Activated T-helper 9 cell treated with anti-CD3 and anti-CD28 coated beads, Interleukin-2, amount 50 U/mL, for 16 hours (primary cell): ENCODE results near the gene SGK1.
"Not testable (repeated sequence)": the region's sequence is repeated elsewhere in the genome, so short reads cannot be mapped to it uniquely, and the experiment has no call there.

Source experiments
- DNase-seq: peaks from one replicate; pipeline ENCODE4 v3.0.0-alpha.2; 2020; ENCODE audit warnings: low read depth

The SGK1 gene

GRCh38 chr6:134221250-134221649 lies 96.7 kb downstream of the SGK1 start:
- DNase-seq: no peak

GRCh38 chr6:134217798-134218140 lies 100.1 kb downstream of the SGK1 start:
- DNase-seq: no peak

- no peak for DNase-seq
Observed at GRCh38 chr6:134217105-134217797, 100.7 kb downstream of the SGK1 start.

- no peak for DNase-seq
Observed at GRCh38 chr6:134216301-134217010, 101.5 kb downstream of the SGK1 start.

GRCh38 chr6:134213410-134213809 lies 104.5 kb downstream of the SGK1 start:
- DNase-seq: not testable (repeated sequence)

- no peak for DNase-seq
Observed at GRCh38 chr6:134211297-134211696, 106.6 kb downstream of the SGK1 start.

- no peak for DNase-seq
Observed at GRCh38 chr6:134207421-134207820, 110.5 kb downstream of the SGK1 start.

- no peak for DNase-seq
Observed at GRCh38 chr6:134205366-134205765, 112.5 kb downstream of the SGK1 start.

GRCh38 chr6:134204759-134205158 lies 113.2 kb downstream of the SGK1 start:
- DNase-seq: not testable (repeated sequence)

GRCh38 chr6:134204031-134204430 lies 113.9 kb downstream of the SGK1 start:
- DNase-seq: no peak

- no peak for DNase-seq
Observed at GRCh38 chr6:134201716-134202115, 116.2 kb downstream of the SGK1 start.

- DNase-seq: no peak
Observed at GRCh38 chr6:134199848-134200606, 117.9 kb downstream of the SGK1 start.

GRCh38 chr6:134198093-134198492 lies 119.8 kb downstream of the SGK1 start:
- no peak for DNase-seq

- DNase-seq: not testable (repeated sequence)
Observed at GRCh38 chr6:134197685-134198084, 120.2 kb downstream of the SGK1 start.

- no peak for DNase-seq
Observed at GRCh38 chr6:134196568-134197193, 121.2 kb downstream of the SGK1 start.

GRCh38 chr6:134195985-134196384 lies 121.9 kb downstream of the SGK1 start:
- DNase-seq: no peak

GRCh38 chr6:134195164-134195906 lies 122.6 kb downstream of the SGK1 start:
- DNase-seq: no peak

- no peak for DNase-seq
Observed at GRCh38 chr6:134193536-134194498, 124.1 kb downstream of the SGK1 start.

GRCh38 chr6:134192609-134193008 lies 125.3 kb downstream of the SGK1 start:
- not testable (repeated sequence) for DNase-seq

GRCh38 chr6:134190883-134191282 lies 127.0 kb downstream of the SGK1 start:
- DNase-seq: no peak

GRCh38 chr6:134187751-134188150 lies 130.2 kb downstream of the SGK1 start:
- no peak for DNase-seq
